ENCODE measurements around the gene HMCES.
"Not testable (repeated sequence)": the region's sequence is repeated elsewhere in the genome, so short reads cannot be mapped to it uniquely, and the experiment has no call there.

HMCES gene

GRCh38 chr3:129261894-129262293 lies 16.8 kb upstream of the HMCES start:
- DNase-seq, result no peak
- Histone ChIP-seq H4K20me1 (ENCODE audit: insufficient read depth, low read length) (peaks cover 4% of the 10 kb centered on the region; the same call in 1 of the 2 replicates), H2AFZ (ENCODE audit: low read depth, low read length) (no peak overlapping the region), H3K9ac (ENCODE audit: low read depth, low read length) (no peak overlapping the region), H3K9me3 (ENCODE audit: insufficient read depth, low read length, severe bottlenecking) (no peaks in the 10 kb centered on the region), H3K36me3 (ENCODE audit: insufficient read depth, low read length) (peaks cover 89% of the 10 kb centered on the region), H3K27ac (ENCODE audit: low read length) (no peak overlapping the region), H3K27me3 (ENCODE audit: insufficient read depth, low read length, poor library complexity) (no peaks in the 10 kb centered on the region), H3K4me3 (ENCODE audit: low read depth in 1 of 2, low read length in 2 of 2) (no peak overlapping the region), H3K4me1 (ENCODE audit: insufficient read depth, low read length) (no peaks in the 10 kb centered on the region), H3K79me2 (ENCODE audit: insufficient read depth, low read length) (no peaks in the 10 kb centered on the region), H3K4me2 (ENCODE audit: insufficient read depth, low read length) (no peak overlapping the region)
- TF ChIP-seq EZH2 (IDR thresholded peaks at IDR 0.05; ENCODE audit: borderline replicate concordance, low read depth, low read length, severe bottlenecking), result no peak
- TF ChIP-seq, protein P1, sequence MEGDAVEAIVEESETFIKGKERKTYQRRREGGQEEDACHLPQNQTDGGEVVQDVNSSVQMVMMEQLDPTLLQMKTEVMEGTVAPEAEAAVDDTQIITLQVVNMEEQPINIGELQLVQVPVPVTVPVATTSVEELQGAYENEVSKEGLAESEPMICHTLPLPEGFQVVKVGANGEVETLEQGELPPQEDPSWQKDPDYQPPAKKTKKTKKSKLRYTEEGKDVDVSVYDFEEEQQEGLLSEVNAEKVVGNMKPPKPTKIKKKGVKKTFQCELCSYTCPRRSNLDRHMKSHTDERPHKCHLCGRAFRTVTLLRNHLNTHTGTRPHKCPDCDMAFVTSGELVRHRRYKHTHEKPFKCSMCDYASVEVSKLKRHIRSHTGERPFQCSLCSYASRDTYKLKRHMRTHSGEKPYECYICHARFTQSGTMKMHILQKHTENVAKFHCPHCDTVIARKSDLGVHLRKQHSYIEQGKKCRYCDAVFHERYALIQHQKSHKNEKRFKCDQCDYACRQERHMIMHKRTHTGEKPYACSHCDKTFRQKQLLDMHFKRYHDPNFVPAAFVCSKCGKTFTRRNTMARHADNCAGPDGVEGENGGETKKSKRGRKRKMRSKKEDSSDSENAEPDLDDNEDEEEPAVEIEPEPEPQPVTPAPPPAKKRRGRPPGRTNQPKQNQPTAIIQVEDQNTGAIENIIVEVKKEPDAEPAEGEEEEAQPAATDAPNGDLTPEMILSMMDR (IDR thresholded peaks at IDR 0.05; ENCODE audit: borderline replicate concordance, extremely low read depth, low read length, poor library complexity, severe bottlenecking), result no peak
- no peak for ATAC-seq (ENCODE audit: insufficient read depth, low read depth)

DNA sequence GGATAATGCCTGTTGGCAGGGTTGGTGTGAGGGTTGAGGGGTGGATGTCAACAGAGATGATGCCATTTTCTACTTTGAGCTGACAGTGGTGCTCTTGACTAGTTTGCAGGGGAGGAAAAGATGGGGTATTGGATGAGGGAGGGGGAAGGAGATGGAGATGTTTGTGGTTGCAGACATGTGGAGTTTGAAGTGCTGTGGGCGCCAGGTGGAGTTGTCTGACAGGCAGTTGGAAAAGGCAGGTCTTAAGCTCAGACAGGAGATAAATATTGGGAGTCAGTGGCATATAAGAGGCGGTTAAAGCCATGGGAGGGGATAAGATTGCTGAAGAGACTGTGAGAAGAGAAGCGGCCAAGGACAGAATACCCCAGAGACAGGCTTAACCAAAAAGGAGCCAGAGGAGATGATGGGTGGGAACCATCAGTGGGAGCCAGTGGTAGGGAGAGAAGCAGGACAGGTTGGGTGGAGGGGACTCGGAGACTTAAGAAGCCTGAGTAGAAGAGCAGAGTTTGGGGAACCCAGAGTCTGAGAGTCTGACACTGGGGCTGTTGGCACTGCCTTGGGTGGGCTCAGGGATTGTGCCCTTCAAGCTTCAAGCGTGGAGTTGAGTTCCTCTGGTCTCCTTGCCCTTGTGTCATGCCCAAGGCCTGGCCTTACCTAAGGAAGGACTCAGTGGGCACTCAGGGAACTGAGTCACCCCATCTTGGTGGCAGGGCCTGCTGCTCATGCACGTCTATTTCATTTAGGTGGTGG lies 15.3 kb upstream of the HMCES start:
- H4K20me1 ChIP-seq (ENCODE audit: insufficient read depth, low read length), result no peaks in the 10 kb centered on the region
- no peaks in the 10 kb centered on the region for H3K4me1 ChIP-seq (ENCODE audit: insufficient read depth, low read length)
- H3K79me2 ChIP-seq (ENCODE audit: insufficient read depth, low read length), result no peaks in the 10 kb centered on the region
- H3K4me2 ChIP-seq (ENCODE audit: insufficient read depth, low read length), result no peak overlapping the region
- DNase-seq (no peak), ATAC-seq (ENCODE audit: insufficient read depth, low read depth) (peak; percentile 42; the same call in 1 of the 3 replicates)
- no peak overlapping the region for H3K4me3 ChIP-seq (ENCODE audit: low read depth in 1 of 2, low read length in 2 of 2)
- H3K9ac ChIP-seq (ENCODE audit: low read depth, low read length), result no peak overlapping the region
- no peaks in the 10 kb centered on the region for H3K27me3 ChIP-seq (ENCODE audit: insufficient read depth, low read length, poor library complexity)
- peaks cover 87% of the 10 kb centered on the region for H3K36me3 ChIP-seq (ENCODE audit: insufficient read depth, low read length)
- no peak for TF ChIP-seq EZH2 (IDR thresholded peaks at IDR 0.05; ENCODE audit: borderline replicate concordance, low read depth, low read length, severe bottlenecking)
- TF ChIP-seq, protein P1 (IDR thresholded peaks at IDR 0.05; ENCODE audit: borderline replicate concordance, extremely low read depth, low read length, poor library complexity, severe bottlenecking), result no peak
- H2AFZ ChIP-seq (ENCODE audit: low read depth, low read length), result no peak overlapping the region
- H3K9me3 ChIP-seq (ENCODE audit: insufficient read depth, low read length, severe bottlenecking), result no peaks in the 10 kb centered on the region
- H3K27ac ChIP-seq (ENCODE audit: low read length), result no peak overlapping the region

DNA sequence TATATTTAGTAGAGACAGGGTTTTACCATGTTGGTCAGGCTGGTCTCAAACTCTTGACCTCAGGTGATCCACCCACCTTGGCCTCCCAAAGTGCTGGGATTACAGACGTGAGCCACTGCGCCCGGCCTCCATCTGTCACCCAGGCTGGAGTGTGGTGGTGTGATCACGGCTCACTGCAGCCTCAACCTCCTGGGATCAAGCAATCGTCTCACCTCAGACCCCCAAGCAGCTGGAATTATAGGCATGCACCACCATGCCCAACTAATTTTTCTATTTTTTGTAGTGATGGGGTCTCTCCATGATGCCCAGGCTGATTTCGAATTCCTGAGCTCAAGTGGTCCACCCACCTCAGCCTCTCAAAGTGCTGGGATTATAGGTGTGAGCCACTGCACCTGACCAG lies 13.7 kb upstream of the HMCES start:
- DNase-seq; ATAC-seq (ENCODE audit: insufficient read depth, low read depth); H3K9me3 ChIP-seq (ENCODE audit: insufficient read depth, low read length, severe bottlenecking); H4K20me1 ChIP-seq (ENCODE audit: insufficient read depth, low read length); H3K4me1 ChIP-seq (ENCODE audit: insufficient read depth, low read length); H3K9ac ChIP-seq (ENCODE audit: low read depth, low read length); H3K4me2 ChIP-seq (ENCODE audit: insufficient read depth, low read length); H3K27ac ChIP-seq (ENCODE audit: low read length); H2AFZ ChIP-seq (ENCODE audit: low read depth, low read length); H3K4me3 ChIP-seq (ENCODE audit: low read depth in 1 of 2, low read length in 2 of 2); H3K79me2 ChIP-seq (ENCODE audit: insufficient read depth, low read length); H3K27me3 ChIP-seq (ENCODE audit: insufficient read depth, low read length, poor library complexity): not testable (repeated sequence)
- peaks cover 92% of the 10 kb centered on the region for H3K36me3 ChIP-seq (ENCODE audit: insufficient read depth, low read length)

DNA sequence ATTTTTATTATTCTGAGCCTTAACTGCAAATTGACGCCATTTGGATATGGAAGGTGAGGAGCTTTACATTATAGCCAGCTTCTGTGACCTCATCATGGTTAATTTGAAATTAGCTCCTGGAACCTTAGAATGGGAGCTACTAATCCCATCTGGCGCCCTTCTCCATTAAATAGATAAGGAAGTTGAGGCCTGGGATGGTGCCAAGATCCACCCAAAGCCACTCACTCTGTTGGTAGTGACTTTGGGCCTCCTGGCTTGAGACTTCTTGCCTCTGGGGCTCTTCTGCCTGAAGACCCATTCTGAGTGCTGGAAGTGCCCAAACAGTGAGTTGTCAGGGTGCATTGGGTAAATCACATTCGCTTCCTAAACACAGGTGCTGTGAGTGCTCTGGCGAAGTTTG lies 12.0 kb upstream of the HMCES start:
- Histone ChIP-seq H3K27ac (ENCODE audit: low read length) (no peak overlapping the region), H3K27me3 (ENCODE audit: insufficient read depth, low read length, poor library complexity) (no peaks in the 10 kb centered on the region), H3K4me2 (ENCODE audit: insufficient read depth, low read length) (no peak overlapping the region), H4K20me1 (ENCODE audit: insufficient read depth, low read length) (no peaks in the 10 kb centered on the region), H2AFZ (ENCODE audit: low read depth, low read length) (no peak overlapping the region), H3K9me3 (ENCODE audit: insufficient read depth, low read length, severe bottlenecking) (no peaks in the 10 kb centered on the region), H3K4me3 (ENCODE audit: low read depth in 1 of 2, low read length in 2 of 2) (no peak overlapping the region), H3K4me1 (ENCODE audit: insufficient read depth, low read length) (no peaks in the 10 kb centered on the region), H3K79me2 (ENCODE audit: insufficient read depth, low read length) (no peaks in the 10 kb centered on the region), H3K9ac (ENCODE audit: low read depth, low read length) (no peak overlapping the region), H3K36me3 (ENCODE audit: insufficient read depth, low read length) (peaks cover 92% of the 10 kb centered on the region)
- ATAC-seq (ENCODE audit: insufficient read depth, low read depth) (no peak), DNase-seq (no peak)
- no peak for TF ChIP-seq EZH2 (IDR thresholded peaks at IDR 0.05; ENCODE audit: borderline replicate concordance, low read depth, low read length, severe bottlenecking)
- TF ChIP-seq, protein P1 (IDR thresholded peaks at IDR 0.05; ENCODE audit: borderline replicate concordance, extremely low read depth, low read length, poor library complexity, severe bottlenecking), result no peak
